ENCODE data around the gene ADAMTSL5.

DNA sequence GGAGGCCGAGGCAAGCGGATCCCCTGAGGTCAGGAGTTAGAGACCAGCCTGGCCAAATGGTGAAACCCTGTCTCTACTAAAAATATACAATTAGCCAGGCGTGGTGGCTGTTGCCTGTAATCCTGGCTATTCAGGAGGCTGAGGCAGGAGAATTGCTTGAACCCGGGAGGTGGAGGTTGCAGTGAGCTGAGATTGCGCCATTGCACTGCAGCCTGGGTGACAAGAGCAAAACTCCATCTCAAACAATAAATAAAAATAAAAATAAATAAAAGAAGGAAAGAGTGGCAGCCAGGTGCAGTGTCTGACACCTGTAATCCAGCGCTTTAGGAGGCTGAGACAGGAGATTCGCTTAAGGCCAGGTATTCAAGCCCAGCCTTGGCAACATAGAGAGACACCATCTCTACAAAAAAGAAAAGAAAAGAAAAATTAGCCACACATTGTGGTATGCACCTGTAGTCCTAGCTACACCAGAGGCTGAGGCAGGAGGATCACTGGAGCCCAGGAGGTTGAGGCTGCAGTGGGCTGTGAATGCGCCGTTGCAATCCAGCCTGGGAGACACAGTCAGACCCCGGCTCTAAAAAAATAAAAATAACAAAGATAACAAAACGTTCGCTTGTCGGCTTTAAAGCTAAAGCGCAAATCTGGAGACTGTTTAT is 10.3 kb downstream of the ADAMTSL5 start:
- TF ChIP-seq, protein P1, sequence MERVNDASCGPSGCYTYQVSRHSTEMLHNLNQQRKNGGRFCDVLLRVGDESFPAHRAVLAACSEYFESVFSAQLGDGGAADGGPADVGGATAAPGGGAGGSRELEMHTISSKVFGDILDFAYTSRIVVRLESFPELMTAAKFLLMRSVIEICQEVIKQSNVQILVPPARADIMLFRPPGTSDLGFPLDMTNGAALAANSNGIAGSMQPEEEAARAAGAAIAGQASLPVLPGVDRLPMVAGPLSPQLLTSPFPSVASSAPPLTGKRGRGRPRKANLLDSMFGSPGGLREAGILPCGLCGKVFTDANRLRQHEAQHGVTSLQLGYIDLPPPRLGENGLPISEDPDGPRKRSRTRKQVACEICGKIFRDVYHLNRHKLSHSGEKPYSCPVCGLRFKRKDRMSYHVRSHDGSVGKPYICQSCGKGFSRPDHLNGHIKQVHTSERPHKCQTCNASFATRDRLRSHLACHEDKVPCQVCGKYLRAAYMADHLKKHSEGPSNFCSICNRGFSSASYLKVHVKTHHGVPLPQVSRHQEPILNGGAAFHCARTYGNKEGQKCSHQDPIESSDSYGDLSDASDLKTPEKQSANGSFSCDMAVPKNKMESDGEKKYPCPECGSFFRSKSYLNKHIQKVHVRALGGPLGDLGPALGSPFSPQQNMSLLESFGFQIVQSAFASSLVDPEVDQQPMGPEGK (CRISPR knock-in tag; IDR thresholded peaks at IDR 0.05; ENCODE audit: borderline replicate concordance), result no peak
- TF ChIP-seq ARNTL (CRISPR knock-in tag; IDR thresholded peaks at IDR 0.05; ENCODE audit: borderline replicate concordance, low read depth) (no peak), ZNF70 (CRISPR knock-in tag; IDR thresholded peaks at IDR 0.05) (no peak)
